HG03097 (cell line): ENCODE measurements around the gene AUTS2.

Source experiments
- ATAC-seq: cut with Tn5 transposase; IDR thresholded peaks from one replicate; pipeline ENCODE4 v1.9.1; 2021; ENCODE audit not compliant: unreplicated experiment, low FRiP score

AUTS2 gene

DNA sequence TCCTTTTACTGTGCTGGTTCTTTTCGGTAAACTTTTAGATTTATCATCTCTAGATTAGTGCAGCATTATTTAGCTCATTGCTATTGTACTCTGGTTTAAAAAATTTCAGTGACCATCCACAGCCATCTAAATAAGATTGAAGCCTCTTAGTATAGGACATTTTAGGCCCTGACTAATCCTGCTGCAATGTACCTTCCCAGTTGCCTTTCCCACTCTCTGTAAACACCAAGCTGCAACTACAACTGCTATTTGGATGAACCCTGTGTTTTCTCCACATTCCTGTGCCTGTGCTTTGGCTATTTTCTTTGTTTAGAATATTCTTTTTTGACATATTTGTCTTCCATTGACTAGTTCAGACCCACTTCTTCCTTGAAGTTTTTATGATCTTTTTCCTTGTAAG lies 314.6 kb downstream of the AUTS2 start:
- no peak for ATAC-seq

DNA sequence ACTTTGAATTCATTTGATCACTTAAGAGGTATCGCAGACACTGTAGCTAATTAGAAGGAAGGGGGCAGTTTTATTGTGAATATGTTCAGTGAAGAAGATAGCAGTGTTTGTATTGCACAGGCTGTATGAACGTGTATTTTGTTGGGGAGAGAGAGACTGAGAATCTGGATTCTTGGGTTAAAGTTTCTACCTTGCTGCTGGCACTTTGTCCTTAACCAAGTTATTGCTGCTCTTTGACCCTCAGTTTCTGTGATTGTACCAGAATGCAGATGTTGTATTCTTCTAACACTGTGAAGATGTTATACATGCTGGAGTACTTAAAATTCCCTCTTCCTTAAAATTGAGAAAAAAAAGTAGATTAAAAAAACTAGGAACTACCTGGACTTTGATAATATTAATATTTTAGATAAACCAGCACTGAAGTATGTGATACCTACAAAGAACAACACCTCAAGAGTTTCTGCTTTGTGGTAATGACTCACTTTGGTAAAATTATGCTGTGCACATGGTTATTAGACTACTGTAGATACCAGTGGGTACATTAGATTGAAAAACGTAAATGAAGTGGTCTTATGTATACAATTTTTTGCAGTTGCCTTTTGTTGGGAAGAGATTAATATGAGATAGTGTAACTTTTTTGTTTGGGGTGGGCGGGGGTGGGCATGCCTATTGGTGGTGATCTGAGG lies 321.3 kb downstream of the AUTS2 start:
- ATAC-seq, result no peak

DNA sequence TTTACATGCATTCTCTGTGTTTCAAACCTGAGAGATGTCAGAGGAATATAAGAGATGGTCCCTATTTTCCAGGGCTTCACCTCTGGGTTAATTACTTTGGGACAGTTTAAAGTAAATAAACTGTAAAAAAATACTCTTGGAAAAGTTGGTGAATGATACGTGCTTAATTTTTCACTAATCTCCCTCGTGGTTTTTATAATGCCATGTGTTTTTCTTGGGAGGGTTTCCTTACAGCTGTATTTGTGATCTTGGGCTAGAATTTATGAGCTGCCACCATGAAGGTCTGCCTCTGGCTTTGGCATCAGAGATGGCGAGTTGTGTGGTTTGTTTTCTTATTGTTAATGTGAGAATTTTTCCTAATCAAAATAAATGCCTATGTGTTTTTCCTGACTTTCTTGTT lies 322.5 kb downstream of the AUTS2 start:
- no peak for ATAC-seq

DNA sequence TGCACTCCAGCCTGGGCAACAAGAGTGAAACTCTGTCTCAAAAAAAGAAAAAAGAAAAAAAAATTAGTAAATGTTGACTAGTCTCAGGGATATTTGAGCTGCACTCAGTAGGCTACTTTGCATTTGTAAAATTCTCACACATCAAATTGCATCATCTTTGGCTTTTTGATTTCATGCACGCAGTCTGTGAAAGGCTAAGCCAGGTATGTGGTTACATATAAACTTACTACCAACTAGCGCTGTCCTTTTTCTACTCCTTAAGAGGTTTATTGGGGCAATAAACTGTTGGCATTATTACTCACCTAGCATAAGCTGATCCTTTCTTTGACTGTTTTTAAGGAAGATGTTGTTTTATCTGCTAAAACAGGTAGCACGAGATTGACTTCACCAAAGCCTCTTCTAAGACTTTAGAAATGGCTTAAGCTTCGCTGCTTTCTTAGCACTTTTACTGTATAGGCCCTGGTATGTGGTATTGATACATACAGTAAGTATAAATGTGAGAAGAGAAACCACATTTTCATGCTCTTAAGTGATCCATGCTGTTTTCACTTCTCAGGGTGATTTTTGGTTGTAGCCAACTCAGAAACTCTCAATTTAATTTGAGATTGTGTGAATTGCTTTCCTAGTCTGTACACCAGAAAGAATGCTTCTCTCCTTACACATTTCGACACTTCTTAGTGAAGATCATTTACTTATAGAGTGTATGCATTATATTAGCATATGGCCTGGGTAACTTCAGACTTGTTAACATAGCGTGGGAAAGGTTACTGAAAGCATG lies 323.9 kb downstream of the AUTS2 start:
- peak; percentile 78 for ATAC-seq

DNA sequence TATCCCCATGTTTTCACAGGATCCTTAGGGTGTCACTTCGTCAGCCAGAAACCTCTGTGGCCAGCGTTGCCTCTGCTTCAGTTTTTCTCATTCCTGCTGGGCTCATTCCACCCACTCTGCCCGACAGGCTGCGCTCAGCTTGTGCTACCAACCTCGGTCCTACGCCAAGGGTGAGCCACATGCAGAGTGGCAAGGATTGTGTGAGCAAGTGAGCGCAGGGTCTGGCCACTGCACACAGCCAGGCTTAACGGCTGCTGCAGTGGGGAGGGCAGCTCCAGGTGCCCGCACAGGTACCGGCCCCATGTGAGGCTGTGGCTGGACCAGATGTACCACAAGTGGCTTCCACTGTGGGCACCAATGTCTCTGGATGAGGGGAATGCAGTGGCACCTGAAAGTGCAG lies 329.2 kb downstream of the AUTS2 start:
- ATAC-seq, result no peak

DNA sequence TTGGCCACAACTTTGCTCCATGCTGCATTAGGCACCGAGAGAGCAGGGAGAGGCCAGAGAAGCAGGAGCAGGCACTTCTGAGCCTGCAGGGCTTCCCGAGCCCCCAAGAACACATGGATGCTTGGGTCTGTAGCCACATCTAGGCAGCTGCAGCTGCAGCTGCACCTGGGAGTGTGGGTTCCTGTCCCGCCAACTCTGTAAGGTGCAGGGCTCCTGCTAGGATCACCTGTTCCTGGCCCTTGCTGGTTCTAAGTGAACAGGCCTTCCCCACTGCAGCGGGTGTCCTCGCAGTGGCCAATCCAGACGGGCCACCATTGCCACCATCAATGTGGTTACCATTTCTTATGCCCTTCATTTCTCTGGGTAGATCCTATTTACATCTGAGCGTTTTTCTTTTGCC lies 330.3 kb downstream of the AUTS2 start:
- no peak for ATAC-seq

DNA sequence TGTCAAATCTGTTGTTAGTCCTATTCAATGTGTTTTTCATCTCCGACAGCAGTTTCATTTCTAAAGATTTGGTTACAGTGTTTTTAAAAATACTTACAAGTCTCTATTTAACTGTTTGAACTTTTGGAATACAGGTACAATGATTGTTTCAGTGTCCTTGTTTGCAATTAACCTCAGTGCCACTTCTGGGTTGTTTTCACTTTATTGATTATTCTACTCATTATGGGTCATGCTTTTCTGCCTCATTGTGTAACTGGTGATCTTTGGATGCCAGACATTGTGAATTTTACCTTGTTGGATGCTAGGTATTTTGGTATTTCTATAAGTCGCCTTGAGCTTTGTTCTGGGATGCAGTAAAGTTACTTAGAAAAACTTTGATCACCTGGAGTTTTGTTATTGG lies 331.3 kb downstream of the AUTS2 start:
- no peak for ATAC-seq

DNA sequence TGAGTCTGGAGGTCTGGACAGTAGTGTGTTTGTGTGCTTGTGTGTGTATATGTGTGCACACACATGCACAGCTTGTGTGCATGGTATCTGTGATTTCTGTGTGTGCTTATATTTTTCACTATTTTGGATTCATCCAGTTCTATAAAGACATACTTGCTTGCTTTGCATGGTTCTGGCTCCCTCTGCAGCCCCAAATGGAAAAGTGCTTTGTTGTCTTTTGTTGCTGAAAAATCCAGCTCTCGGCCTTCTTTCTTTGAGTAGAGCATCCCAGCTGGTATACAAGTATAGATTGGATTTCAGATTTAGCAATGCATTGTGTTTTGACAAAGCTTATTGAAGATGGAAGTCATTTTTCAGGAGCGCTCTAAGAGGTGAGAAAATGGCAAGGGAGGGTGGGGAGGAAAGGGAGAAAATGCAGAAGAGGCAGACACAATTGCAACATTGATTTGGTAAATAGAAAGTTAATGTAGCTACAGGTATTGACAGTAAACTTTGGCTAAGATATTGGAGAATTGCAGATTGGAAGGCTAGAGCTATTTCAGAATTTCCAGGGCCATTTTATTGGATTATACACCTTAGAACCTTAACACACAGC lies 333.9 kb downstream of the AUTS2 start:
- ATAC-seq, result no peak

DNA sequence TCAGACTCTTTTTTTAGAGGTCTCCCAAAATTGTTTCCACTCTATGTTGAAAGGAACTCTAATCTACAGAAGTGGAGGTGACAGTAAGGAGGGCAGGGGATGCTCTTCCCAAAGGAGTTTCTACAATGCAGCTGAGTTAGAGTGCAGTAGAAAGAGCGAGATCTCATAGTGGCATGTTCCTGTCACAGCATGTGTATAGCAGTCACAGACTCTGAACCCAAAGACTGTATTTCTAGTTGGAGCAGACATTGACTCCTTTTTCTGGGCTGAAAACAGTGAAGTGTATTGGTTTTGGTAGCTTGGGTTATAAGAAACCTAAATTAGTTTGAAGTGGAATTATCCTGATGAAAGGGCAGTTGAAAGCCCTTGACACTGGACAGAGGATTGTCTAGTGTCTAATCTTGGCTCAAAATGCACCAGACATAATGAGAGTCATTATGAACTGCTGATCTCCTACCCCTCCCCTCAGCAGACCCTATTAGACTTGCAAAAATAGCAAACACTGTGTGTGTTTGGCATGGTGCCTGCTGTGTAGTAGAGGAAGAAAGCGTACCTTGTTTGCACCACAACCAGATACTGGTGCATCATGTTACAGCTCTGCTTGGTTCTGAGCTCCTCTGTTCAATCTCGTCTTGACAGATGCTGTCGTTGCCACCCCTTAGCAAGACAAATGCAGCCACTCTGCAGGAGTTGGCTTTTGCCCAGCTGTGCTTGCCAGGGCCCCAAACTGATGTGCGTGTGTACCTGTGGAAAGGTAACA lies 336.0 kb downstream of the AUTS2 start:
- ATAC-seq, result no peak

DNA sequence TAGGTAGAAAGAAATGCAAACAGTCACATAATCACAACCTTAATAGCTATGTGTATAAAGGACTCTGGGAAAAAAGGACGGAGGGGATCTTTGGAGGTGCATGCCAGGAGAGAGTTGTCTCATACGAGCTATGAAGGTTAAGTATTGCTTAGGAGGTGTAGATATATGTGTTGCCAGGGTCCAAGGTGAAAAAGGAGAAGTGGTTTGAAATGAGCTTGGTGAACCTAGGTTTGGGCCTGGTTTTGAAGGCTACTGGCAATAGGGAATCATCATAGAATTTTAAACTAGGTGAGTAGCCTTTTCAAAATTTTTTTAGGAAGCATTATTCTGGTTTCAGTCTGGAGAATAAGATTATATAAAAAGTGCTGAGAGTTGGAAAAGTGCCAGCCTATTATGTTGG lies 336.8 kb downstream of the AUTS2 start:
- ATAC-seq, result no peak

DNA sequence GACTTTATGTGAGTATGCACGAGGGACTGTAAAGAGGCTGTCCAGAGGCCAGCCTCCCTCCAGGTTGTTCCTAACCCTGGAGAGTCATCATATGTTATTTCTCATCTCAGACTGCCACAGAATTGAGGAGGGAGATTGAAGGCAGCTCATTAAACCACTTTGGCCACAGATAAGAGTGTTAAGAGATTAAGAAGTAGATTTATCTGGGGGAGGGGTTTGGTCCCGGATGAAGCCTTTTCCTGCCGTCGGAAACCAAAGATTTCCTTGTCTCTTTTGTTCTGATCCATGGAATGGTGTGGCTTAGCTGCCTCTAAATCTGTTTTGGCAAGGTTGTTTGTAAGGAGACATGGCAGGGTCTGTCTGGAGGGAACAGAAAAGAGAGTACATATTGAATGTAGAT lies 338.8 kb downstream of the AUTS2 start:
- ATAC-seq, result no peak

DNA sequence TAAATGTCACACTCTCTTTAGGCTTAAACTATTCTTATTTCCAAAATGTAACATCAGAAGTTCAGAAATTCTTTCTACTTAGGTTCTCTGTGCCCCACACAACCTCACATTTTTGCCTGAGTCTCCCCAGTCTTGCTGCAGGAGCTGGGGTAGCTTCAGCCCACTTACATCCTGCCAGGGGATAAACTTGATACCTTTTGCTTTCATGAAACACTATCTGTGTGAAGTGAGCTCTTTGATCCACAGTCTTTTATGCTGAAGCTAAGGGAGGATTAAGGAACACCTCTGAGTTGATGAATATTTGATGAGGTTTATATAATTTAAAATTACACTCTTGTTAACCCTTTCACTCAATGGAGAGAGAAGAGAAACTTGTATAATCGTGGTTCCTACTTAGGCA lies 341.0 kb downstream of the AUTS2 start:
- no peak for ATAC-seq

DNA sequence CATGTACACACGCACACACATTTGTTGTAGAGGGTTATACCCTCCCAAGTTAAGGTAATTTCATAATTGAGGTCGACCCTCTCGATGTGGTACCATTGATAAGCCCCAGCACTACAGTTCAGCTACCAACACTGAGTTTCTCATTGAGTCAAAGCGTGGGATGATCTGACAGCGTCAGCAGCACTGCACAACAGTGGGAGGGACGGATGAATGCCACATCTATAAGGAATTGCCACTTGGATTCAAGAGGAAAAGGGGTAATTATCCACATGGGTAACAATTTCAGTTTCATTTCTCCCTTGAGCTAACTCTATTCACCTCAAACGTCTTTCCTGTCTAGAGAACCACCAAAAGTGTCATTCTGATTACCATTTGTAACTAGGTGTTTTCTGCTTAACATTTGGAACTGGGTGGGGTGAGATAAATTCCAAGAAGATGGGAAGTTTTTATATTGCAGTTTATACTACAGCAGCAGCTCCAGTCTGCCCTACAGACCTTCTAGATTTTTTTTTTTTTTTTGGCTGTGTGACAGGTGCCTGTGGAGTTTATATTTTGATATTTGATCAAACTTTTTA lies 342.9 kb downstream of the AUTS2 start:
- ATAC-seq, result no peak

DNA sequence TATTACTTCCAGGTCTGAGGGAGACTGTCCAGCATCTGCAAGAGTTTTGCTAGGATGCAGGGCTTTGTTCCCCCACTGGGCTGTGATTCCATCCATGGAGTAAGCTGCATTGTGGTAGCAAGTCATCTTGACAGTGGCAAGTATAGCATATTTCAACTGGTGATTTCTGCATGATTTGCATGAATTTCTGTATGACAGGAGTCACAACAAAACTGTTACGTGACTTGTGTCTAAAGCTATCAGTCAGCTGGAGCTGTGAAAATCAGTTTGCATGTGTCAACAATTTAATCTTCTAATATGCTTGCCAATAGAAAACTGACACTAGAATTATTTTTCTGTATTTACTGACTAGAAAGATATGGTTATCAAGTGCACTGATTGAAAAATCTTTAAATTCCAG lies 344.3 kb downstream of the AUTS2 start:
- ATAC-seq, result no peak

DNA sequence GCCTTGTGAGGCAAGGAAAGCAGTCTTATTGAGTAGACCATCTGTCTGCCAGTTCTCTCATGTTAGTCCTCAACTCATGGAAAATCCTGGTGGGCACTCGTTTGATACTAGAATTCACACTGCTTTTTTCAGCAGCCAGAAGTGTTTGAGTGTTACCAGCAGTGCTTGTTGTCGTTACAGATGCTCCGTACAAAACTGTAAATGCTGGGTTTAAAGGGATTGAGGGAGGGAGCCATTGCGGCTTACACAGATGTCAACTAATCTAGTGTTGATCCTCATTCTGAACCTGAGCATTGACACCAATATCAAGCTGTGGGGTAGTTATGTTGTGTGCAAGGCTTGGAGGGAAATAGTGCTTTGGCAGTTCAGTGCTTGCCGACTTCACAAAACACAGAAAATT lies 348.6 kb downstream of the AUTS2 start:
- no peak for ATAC-seq

DNA sequence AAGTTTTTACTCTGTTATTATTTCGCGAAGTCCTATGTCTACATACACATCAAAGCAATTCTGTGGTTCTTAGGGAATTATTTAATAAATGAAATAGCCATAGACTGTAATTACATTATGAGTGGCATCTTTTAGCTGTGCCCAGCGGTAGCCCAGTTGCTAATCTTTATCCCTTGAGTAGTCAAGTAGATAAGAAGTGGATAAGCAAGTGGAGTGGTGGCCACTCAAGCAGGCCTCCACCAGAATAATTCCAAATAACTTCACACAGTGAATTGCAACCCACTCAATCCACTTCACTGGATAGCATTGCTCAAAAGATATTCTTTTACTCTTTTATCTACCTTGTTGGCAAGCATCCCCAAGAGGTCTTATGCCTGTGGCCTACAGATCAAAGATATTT lies 349.7 kb downstream of the AUTS2 start:
- ATAC-seq, result no peak

DNA sequence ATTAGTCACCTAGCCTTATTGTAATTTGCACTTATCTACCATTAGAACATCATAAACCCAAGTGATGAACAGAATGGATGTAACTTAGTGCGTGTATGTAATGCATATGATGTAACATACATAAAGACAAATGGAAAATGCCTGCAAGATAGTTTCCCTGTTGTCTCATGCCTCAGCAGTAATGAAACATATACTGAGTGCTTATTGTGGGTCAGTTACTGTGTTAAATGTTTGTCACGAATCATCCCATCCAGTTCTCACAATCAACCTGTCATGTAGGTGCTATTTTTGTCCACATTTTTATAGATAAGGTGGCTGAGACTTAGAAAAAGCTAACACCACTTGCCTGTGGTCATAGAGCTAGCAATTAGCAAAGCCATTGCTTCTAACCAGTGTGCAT lies 350.8 kb downstream of the AUTS2 start:
- ATAC-seq, result no peak

DNA sequence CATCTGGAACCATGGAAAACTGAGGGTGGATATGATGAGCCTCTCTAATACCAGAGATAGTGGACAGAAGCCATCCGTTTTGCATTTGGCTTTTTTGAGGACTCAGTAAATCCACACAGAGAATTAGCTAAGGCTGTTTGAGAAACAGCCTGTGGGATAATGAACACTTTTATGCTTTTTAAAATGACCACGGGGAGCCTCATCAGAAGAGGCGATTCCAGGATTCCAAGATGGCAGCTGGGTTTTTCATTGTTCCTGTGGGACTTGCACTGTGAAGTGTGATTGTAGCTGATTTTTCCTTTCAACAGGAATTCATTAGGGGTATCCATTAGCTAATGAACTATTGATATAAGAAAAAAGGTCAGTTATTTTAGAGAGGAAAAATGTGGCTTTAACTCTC lies 353.2 kb downstream of the AUTS2 start:
- no peak for ATAC-seq

DNA sequence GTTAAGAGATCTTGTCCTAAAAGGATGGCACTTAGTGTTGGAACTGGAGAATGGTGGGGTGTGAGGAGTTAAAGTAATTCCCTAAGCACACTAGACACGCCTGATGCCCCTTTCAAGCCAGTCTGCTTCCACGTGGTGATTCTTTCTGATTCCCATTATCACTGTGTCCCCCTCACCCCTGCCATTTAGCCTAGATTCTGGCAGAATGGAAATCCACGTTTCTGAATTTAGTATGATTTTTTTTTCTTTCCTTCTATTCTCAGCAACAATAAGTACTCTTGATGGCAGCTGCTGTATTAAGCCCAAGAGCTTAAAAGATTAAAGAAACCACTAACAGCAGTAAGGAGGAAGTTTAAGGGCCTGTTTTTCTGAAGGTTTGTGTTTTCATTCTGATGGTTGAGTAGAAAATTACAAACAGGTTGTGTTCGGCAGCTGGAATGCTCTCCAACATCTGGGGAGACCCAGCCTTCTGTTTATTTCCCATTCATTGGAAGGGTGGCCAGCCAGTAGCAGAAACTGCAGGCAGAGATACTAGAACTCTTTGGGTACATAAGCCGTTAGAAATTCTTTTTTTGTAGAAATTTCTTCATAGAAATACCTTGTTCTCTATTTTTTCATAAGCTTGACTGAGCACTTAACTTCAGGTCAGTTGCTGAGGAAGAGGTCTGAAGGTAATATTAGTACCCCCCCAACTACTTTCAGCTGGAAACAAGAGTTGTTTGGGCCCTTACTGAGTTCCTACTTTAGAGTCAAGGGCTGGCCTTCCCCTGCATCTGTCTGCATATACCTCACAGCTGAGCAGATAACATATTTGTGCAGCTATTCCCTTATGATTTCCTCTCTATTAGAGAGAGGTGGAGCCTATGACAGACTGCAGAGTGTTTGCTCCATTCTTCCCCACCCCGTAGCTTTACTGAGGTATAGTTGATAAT lies 355.1 kb downstream of the AUTS2 start:
- ATAC-seq, result no peak

DNA sequence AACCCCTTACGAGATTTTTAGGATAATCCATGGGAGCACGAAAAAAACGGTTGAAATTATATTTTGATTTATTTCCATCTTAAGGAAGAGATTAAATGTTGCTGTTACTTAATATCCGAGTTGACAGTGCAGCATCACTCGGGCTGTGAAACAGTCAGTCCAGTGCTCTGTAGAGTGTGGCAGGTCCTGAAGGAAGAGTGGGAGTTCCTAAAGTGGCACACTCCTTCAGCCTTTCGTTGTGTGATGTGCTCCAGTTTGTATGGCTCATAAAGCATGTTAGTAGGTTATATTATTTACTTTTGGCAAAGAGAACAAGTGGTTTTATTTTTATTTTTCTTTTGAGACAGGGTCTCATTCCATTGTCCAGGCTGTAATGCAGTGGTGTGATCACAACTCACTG lies 358.3 kb downstream of the AUTS2 start:
- ATAC-seq, result no peak
